ENCODE data around the gene COMP.

Gene COMP

GRCh38 chr19:18833849-18834643, 42.9 kb upstream of the COMP start:
- Histone ChIP-seq H3K36me3 (ENCODE audit: low read depth) (peaks cover 51% of the 10 kb centered on the region), H3K4me3 (ENCODE audit: severe bottlenecking) (peak overlapping the region; percentile 83), H3K27ac (ENCODE audit: poor library complexity, severe bottlenecking) (no peak overlapping the region), H3K27me3 (ENCODE audit: insufficient read depth, poor library complexity, severe bottlenecking) (no peaks in the 10 kb centered on the region), H3K4me1 (ENCODE audit: insufficient read depth, poor library complexity, severe bottlenecking) (peaks cover 7% of the 10 kb centered on the region), H3K9me3 (ENCODE audit: severe bottlenecking) (no peaks in the 10 kb centered on the region)
- ATAC-seq (ENCODE audit: low read depth) (no peak), DNase-seq (ENCODE audit: low spot score) (no peak)
- no peak for TF ChIP-seq CTCF (IDR thresholded peaks at IDR 0.05; ENCODE audit: poor library complexity, severe bottlenecking)

- peaks cover 41% of the 10 kb centered on the region for H3K36me3 ChIP-seq (ENCODE audit: low read depth)
- peak overlapping the region; percentile 83 for H3K4me3 ChIP-seq (ENCODE audit: severe bottlenecking)
- H3K27ac ChIP-seq (ENCODE audit: poor library complexity, severe bottlenecking): peak overlapping the region; percentile 56
- TF ChIP-seq CTCF (IDR thresholded peaks at IDR 0.05; ENCODE audit: poor library complexity, severe bottlenecking): no peak
- no peak for DNase-seq (ENCODE audit: low spot score)
- no peaks in the 10 kb centered on the region for H3K27me3 ChIP-seq (ENCODE audit: insufficient read depth, poor library complexity, severe bottlenecking)
- ATAC-seq (ENCODE audit: low read depth): peak; percentile 6; the same call in 1 of the 3 replicates
- no peaks in the 10 kb centered on the region for H3K9me3 ChIP-seq (ENCODE audit: severe bottlenecking)
- H3K4me1 ChIP-seq (ENCODE audit: insufficient read depth, poor library complexity, severe bottlenecking): peaks cover 7% of the 10 kb centered on the region
These were observed 42.0 kb upstream of the COMP start for GRCh38 chr19:18833141-18833476.

DNA sequence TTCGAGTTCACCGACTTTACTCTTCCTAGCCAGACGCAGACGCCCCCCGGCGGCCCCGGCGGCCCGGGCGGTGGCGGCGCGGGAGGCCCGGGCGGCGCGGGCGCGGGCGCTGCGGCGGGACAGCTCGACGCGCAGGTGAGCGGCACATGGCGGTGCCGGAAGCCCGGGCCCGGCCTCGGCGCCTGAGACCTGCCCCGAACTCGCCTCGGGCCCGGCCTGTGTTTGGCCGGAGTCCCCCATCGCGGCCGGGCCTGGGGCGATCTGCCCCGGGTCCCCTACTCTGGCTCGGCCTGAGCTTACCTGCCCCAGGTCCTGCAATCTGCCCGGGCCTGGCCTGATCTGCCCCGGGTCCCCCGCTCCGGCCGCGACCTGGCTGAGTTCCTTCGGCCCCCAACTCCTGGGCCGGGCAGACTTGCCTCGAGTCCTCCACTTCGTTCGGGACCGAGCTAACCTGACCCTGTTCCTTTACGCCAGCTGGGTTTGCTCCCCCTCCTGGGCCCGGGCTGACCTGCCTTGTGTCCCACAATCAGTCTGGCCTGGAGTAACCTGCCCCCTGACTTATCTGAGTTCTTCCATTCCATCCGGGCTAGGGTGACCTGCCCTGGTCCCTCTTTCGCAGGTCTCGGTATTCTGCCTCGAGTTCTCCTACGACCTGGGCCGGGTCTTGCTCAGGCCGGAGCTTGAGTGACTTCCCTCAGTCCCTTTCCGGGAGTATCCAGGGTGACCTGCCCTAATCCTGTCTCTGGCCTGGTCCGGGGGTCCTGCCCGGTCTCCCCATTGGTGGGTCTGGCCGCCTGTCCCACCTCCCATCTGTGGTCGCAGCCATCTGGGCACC, 41.4 kb upstream of the COMP start:
- TF ChIP-seq CTCF (IDR thresholded peaks at IDR 0.05; ENCODE audit: poor library complexity, severe bottlenecking): peak; percentile 30
- peaks cover 35% of the 10 kb centered on the region for H3K36me3 ChIP-seq (ENCODE audit: low read depth)
- H3K4me3 ChIP-seq (ENCODE audit: severe bottlenecking): peak overlapping the region; percentile 83
- ATAC-seq (ENCODE audit: low read depth): peak; percentile 60
- no peaks in the 10 kb centered on the region for H3K27me3 ChIP-seq (ENCODE audit: insufficient read depth, poor library complexity, severe bottlenecking)
- H3K9me3 ChIP-seq (ENCODE audit: severe bottlenecking): no peaks in the 10 kb centered on the region
- H3K4me1 ChIP-seq (ENCODE audit: insufficient read depth, poor library complexity, severe bottlenecking): peaks cover 7% of the 10 kb centered on the region
- no peak for DNase-seq (ENCODE audit: low spot score)
- H3K27ac ChIP-seq (ENCODE audit: poor library complexity, severe bottlenecking): peak overlapping the region; percentile 56

- ATAC-seq (ENCODE audit: low read depth) (peak; percentile 64), DNase-seq (ENCODE audit: low spot score) (peak; percentile 89)
- Histone ChIP-seq H3K36me3 (ENCODE audit: low read depth) (peaks cover 29% of the 10 kb centered on the region), H3K9me3 (ENCODE audit: severe bottlenecking) (no peaks in the 10 kb centered on the region), H3K4me1 (ENCODE audit: insufficient read depth, poor library complexity, severe bottlenecking) (peaks cover 7% of the 10 kb centered on the region), H3K27me3 (ENCODE audit: insufficient read depth, poor library complexity, severe bottlenecking) (no peaks in the 10 kb centered on the region), H3K4me3 (ENCODE audit: severe bottlenecking) (peak within 1 kb of the TSS; percentile 83), H3K27ac (ENCODE audit: poor library complexity, severe bottlenecking) (peak within 1 kb of the TSS; percentile 56)
- TF ChIP-seq CTCF (IDR thresholded peaks at IDR 0.05; ENCODE audit: poor library complexity, severe bottlenecking): no peak
These were observed 40.6 kb upstream of the COMP start, which contains the start of gene UPF1 for GRCh38 chr19:18831524-18832305. Gene UPF1, plus strand, starts transcription at chr19:18831959. Its CDS starts 251 bp downstream, at chr19:18832210.
